OCI-LY3 (cell line): ENCODE measurements around the gene B4GALNT1.

Experiments used
- CTCF ChIP-seq: fragments of 200-600, 300-600 bp; sonication (generic); IDR thresholded peaks from 2 replicates; pipeline ENCODE4 v1.5.1; 2014; ENCODE audit warnings: antibody characterized with exemption, low read length, low read depth
- EZH2phosphoT487 ChIP-seq: fragments of 200-600 bp; shearing (Covaris generic); IDR thresholded peaks from 2 replicates; pipeline ENCODE4 v1.6.1; 2018; ENCODE audit warnings: antibody characterized with exemption, mixed run types, low read depth

GRCh38 chr12:57610554-57611107 lies 22.4 kb downstream of the B4GALNT1 start:
- no peak for TF ChIP-seq CTCF
- no peak for TF ChIP-seq EZH2phosphoT487
